HL-60 (cell line): Measurements from ENCODE around the gene MYCBPAP.

Source experiments
- CTCF ChIP-seq: IDR thresholded peaks from one replicate; pipeline ENCODE4 v1.5.1; 2011; ENCODE audit warnings: low read length, control low read depth, inconsistent platforms; ENCODE audit not compliant: insufficient read depth
- GABPA ChIP-seq: IDR thresholded peaks from 2 replicates; pipeline ENCODE4 v1.6.1; 2012; ENCODE audit warnings: low read depth
- POLR2AphosphoS5 ChIP-seq: IDR thresholded peaks from 2 replicates; pipeline ENCODE4 v1.6.1; 2012; ENCODE audit warnings: low read depth
- REST ChIP-seq: IDR thresholded peaks from 2 replicates; pipeline ENCODE4 v1.6.1; 2012; ENCODE audit warnings: low read depth; ENCODE audit not compliant: insufficient replicate concordance

GRCh38 chr17:50565402-50566350 lies 57.4 kb downstream of the MYCBPAP start:
- no peak for TF ChIP-seq CTCF
- TF ChIP-seq REST = no peak
- no peak for TF ChIP-seq POLR2AphosphoS5
- TF ChIP-seq GABPA = no peak
